GM21529 (cell line): ENCODE data around the gene ZFPM1.

ENCODE experiments used
- ATAC-seq: cut with Tn5 transposase; IDR thresholded peaks from one replicate; pipeline ENCODE4 v1.9.1; 2021; ENCODE audit not compliant: unreplicated experiment

ZFPM1 gene

DNA sequence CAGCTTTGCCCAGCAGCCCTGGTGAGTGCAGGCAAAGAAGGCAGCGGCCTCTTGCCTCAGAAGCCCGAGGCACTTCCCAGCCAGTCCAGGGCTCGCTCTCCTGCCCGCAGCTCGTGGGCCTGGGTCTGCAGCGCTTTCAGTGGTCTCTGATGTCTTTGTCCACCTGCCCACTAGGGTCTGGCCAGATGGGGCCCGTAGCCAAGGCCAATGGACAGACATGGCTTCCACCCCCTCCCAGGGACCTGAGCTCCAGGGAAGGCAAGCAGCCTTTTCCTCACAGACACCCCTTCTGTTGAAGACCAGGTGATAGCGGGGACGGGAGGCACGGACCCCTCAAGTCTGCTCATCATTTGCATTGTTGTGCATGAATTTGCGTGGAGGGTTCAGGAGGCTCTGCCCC is 83.4 kb downstream of the ZFPM1 start:
- ATAC-seq: no peak

DNA sequence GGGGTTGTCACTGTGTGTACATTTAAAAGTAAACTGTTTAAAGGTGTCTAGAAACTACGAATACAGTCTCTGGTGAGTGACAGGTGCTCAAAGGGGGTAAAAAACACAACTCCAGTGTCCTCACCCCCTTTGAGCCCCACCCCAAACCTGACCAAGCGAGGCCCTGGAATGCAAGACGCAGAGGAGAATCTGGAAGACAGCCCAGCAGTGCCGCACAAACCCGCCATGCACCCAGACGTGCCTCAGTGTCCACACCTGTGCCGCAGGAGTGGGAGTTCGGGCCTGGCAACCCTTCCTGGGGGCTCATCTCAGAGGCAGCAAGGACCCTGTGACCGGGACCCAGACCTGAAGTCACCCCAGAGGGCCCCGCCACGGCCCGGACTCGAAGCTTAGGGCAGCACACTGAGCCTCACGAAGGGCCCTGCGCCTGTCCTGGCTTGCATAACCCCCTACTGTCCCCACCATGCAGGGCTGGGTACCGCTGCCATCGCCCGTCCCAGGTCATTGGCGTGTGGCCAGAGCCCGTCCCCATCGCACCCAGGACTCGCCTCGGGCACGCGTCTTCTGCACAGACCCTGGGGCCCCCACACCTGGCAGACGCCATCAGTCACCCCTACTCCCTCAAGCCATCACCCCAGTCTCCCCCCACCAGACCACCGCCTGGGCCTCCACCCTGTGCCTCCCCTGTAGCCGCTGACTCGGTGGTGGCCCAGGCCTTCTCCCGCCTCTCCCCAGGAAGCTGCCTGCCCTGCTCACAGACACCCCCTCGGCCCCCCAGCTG is 84.1 kb downstream of the ZFPM1 start:
- ATAC-seq: no peak

DNA sequence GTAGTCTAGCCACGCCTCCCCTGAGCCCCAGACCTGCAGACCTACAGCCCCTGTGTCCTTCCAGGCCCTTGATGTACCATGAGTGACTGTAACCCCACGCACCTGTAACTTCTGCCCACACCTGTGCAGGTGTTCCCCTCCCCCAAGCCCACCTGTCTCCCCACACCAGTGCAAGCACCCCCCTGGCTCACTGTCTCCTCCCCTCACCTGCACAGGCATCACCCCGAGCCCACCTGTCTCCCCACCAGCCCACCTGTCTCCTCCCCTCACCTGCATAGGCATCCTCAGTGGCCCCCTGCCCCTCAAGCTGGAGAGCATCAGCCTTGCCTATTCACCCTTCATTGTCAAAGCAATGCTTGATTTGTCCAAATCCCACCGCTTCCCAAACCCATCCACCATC is 84.8 kb downstream of the ZFPM1 start:
- ATAC-seq: no peak

DNA sequence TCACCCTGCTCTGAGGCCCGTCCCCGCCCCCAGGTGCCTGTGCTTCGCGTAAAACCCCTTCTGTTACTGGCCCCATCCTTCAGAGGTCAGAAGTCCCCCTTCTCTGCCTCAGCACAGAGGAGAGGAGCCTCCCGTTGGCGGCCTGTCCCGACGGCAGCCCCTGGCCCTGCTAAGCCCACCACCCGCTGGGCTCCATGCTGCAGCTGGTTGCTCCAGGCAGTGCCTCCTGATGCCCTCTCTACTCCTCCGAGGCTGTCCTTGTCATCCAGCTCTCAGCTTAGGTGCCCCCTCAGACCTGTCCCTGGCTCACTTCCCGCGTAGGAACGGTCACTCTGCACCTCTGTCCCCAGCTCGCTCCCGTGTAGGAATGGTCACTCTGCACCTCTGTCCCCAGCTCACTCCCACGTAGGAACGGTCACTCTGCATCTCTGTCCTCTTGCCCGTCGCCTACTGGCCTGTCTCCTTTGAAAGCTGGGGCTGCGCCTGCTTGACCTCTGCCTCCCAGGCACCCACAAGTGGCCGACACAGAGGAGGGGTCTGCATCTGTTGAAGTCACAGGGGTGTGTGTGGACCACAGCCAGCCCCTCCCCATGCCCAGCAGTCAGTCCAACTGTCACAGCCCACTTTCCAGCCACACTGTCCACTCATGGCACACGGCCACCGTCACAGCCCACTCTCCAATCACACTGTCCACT is 85.4 kb downstream of the ZFPM1 start:
- no peak for ATAC-seq

DNA sequence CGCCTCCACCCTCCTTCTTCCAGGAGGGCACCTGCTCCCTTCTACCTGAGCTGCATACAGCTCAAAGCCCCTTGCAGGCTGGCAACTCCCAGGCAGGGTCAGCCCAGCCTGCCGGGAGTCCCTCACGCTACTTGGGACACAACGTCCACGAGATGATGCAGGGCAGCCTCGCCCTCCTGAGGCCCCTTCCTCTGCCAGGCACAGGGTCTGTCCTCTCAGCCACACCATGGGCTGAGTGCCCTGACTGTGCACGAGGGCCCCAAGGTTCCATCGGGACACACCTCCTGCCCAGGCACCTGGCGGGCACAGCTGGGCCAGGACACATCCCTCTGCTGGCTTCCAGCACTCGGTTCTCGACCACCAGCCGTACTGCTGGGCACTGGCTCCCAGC is 86.2 kb downstream of the ZFPM1 start:
- ATAC-seq: no peak

DNA sequence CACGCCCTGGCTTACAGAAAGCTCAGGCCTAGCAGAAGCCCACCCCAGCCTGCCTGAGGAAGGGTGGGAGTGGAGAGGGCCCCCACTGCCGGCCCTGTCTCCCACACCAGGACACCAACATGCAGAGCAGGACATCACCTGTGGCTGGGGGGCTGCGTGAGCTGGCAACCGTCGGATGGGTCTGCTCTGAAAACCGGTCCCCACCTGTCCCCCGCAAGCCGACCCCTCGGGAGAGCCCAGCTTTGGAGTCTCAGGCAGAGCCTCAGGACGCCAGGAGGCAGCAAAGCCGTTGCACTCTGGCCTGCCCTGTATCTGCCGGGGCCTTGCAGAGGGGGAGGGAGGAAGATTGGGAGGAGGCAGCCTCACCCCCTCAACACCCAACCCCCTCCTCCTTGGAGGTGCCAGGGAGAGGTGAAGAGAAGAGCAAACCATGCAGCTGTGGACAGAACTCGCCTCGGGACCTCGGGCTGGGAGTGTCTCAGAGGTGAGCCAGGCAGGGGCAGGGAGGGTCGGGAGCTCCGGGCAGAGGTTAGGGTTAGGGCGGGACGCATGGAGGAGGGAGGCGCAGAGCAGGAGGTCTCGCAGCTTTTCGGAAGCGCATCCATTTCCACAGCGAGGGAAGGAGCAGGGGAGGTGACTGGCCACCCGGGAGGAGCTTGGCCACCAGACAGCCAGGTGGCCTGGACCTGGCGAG is 86.7 kb downstream of the ZFPM1 start:
- ATAC-seq: no peak

DNA sequence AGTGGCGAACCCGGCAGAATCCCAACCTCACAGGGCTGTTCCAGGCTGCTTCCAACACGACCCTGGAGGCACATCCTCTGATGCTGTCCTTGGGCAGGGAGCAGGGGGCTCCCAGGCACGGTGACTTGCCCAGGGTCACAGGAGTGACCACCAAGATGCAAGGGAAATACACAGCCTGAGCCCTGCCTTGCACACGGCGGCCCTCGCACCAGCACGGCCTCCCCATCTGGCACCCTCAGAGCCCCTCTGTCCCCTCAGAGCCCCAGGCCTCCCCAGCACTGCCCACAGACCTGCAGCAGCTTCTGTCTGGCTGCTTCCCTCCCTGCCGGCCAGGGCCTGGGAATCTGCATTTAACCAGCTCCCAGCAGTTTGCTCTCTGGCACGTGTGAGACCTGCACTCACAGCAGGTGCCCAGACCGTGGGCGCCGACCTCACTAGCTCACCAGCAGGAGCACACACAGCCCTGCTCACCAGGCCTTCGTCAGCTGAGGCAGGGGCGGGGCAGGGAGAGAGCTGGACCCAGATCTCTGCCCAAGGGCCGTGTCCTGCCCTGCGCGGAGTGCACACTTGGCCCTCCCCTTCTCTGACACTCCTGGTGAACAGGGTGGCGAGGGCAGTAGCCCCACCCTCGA is 87.4 kb downstream of the ZFPM1 start:
- no peak for ATAC-seq

DNA sequence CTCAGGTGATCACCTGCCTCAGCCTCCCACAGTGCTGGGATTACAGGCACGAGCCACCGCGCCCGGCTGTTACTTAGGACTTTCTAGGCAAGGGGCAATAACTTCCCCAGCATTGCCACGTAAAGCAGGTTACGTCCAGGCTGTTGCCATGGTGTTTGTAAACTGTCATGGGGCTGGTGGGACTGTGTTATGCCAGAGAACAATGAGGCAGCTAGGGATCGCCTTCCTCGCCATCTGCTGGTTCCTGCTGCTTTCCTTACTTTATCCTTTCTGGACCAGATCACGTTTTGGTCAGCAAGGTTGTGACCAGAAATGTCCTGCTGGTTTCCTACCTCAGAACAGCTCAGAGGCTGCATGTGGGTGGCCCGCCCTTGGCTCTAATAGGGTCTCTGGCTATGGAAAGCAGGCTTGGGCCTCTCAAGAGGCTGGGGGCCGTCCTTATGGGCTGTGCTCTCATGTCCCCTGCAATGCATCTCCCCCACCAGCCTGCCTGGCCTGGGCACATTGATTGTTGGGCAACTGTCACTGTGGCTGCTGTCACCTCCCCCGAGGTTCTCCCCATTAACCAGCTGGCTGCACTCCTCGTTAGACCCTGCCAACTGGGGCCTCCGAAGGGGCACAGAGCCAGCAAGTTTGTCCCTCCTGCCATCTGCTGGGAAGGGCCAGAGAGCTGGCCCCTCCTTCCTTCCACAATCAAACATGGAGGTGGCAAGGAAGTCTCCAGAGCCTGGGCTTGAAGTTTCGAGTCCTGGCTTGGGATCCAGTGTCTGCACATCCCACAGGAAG is 88.9 kb downstream of the ZFPM1 start:
- no peak for ATAC-seq

DNA sequence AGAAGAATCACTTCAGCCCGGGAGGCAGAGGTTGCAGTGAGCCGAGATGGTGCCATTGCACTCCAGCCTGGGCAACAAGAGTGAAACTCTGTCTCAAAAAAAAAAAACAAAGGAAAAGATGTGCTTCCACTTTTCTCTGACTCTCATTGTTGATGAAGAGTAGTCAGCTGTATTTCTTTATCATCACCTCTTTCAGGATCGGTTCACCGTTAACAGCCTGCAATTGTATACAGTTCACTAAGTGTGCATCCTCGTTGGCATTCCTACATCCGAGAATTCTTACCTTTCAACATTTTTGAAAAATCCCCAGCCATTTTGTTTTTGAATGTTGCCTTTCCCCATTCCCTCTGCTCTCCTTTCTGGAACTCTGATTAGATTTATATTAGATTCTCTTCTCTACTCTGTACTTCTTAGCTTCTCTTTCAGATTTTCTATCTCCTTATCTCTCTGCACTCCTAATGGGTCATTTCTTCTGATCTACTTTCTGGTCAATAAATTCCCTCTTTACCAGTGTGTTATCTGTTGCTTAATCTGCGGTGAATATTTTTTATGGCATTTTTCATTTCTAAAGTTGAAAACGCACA is 90.2 kb downstream of the ZFPM1 start:
- ATAC-seq: no peak

DNA sequence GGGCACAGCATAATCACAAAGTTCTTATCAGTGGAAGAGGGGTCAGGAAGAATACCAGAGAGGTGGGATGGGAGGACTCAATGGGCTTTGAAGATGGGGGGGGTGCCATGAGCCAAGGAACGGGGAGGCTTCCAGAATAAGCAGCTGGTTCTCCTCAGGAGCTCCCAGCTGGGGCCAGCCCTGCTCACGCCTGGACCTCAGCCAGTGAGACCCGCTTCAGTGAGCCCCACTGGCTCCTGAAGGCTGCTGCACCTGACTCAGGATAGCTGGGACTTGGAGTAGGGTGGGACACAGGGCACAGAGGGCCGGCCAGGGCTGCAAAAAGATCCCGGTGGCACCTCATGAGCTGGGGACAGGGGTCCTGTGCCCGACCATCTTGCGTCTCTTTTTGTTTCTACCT is 92.7 kb downstream of the ZFPM1 start:
- no peak for ATAC-seq

DNA sequence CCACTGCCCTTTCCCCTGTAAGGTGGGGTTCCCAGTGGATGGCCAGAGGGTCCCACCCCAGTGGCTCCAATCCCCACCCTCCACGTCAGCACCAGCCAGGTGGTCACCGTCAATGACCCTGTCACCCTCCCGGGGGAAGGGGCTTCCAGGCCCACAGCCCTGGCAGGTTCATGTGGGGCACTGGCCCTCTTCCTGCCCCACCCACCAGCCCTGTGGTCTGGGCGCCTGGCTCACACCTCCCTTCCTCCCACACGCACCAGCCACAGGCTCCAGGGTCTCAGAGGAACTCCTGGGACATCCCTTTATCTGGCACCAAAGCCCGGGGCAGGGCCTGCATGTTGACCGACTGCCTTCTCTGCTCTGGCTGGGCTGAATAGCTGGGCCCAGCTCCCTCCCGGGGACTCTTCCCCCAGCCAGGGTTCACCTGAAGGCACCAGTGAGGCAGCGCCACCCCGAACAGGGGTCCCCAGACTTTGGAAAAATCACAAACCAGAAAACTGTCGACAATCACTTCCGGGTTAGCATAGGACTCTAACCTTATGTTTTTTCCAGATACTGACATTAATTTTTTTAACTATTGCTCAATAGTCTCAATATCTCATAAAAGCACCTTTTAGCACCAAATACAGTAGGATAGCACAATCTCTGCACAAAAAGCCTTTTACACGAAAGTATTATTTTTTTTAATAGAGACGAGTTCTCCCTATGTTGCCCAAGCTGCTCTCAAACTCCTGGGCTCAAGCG is 95.2 kb downstream of the ZFPM1 start:
- ATAC-seq: no peak

DNA sequence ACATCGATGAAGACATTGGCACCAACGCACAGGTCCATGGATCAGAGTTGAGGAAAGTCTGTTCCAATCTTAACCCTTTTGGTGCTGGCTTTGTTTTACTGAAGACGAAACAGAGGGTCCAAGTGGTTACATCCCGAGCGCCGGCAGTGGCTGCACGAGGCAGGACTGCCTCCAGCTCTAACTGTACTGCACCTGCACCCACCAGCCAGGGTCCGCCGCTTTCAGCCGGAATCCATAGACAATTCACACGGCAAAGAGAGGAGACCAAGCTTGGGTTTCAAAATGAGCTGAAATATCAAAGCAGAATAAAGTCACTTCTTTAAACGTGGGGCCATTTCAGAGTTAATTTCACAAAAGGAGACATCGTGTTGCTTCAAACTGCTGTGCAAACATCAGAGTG is 95.9 kb downstream of the ZFPM1 start:
- no peak for ATAC-seq

DNA sequence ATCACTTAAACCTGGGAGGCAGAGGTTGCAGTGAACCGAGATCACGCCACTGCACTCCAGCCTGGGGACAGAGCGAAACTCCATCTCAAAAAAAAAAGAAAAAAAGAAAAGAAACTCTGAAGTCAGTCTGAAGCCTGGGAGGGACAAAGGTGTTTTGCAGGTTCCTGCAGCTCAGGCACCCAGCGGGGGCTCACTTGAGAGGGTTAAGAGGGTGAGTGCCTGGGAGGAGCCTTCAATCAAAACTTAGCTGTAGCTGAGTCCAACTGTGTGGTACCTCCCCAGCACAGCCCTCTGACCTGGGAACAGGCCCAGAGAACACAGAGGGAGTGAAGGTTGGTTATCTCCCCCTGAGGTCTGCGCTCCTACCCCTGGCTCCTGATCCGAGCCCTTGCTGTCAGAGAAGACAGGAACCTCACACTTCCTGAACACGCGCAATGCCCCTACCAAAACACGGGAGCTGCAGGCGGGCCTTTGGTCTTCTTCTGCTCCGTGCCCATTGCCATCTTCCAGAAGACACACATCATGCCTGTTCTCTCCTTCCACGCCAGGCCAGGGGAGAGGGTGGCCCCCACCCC is 96.7 kb downstream of the ZFPM1 start:
- no peak for ATAC-seq

DNA sequence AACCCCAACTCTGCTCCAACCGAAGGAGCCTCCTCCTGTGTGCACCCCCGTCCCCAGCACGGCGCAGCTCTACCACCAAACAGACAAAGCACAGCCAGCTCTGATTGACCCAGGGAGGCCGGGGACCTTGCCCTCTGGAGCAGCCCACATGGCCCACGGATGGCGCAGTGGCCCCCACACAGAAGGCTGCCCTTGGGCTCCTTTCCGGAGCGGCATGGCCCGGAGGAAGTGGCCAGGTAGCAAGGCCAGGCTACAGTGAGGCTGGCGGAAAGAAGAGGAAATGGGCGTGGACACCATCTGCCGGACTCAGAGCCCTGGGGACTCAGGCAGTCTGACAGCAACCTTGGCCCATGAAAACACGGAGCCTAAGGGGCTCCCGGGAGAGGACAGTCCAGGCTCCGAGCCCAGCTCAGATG is 97.2 kb downstream of the ZFPM1 start:
- ATAC-seq: no peak

DNA sequence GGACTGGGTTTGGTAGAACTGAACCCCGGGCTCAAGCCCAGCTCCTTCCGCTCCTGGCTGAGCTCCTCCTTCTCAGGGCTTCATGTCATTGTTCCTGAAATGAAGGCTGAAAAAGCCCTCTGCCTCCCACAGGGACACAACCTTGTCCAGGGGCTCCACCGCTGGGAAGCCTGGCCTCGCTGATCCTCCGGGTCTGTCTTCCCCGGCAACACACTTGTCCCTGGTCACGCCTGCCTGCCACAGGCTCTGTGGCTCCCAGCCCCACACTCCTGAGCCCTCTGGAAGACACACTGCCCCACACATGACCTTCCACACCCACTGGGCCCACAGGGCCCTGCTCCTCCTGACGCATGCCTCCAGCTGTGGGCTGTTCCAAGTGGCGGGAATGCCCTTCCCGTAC is 99.1 kb downstream of the ZFPM1 start:
- ATAC-seq: no peak

DNA sequence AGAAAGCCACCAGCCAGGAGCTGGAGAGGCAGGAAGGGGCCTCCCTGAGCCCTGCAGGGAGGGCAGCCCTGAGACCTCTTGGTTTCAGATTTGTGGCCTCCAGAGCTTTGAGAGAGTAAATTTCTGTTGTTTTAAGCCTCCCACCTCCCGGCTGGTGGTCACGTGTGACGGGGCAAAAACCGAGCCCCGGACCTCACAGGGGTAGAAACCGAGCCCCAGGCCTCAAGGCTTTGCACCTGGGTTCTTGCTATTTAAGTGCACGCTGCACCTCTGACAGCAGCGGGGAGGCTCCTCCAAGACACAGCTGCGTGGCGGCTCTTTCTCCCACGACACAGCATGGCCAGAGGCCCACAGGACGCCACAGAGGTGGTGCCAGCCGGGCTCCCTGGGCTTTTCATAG is 99.7 kb downstream of the ZFPM1 start:
- ATAC-seq: peak; percentile 51

DNA sequence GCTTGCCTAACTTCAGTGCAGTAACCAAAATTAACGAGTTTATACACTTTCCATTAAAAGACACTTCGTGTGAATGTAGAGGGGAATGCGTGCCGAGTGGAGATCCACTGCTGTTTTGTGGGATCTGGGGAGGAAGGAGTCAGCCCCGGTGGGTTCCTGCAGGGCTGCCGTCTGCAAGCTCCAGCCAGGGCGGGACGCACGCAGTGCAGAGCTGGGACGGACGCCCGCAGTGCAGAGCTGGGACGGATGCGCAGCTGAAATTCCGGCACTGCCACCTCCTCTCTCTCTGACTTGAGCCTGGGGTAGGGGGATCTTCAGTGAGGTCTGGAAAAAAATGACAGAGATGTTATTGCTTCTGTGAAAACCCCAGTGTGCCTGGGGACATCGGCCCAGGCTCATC is 100.7 kb downstream of the ZFPM1 start:
- ATAC-seq: no peak

DNA sequence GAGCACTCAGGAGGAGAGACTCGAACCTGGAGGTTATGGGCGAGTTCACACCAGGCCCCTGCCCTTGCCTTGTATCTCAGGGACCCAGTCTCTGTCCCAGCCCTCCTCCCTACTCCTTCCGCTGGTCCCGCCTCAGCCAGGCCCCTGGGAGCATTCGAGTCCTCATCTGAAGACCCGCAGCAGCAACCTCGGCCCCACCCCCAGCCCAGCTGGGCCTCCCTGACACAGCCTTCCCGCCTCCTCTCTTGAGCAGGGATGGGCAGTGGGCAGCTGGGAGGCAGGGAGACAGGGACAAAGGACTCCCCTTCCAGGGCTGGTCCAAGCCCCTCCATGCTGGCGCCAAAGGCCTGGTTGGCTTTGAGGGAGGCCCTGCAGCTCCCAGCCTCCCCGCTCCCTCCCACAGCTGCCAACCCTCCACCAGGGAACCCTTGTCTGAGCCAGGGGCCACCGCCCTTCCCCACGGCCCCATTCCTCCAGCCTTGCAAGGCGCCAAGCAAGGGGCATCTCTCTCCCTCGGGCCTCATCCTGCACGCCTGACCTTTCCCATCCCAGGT is 101.7 kb downstream of the ZFPM1 start:
- ATAC-seq: no peak

DNA sequence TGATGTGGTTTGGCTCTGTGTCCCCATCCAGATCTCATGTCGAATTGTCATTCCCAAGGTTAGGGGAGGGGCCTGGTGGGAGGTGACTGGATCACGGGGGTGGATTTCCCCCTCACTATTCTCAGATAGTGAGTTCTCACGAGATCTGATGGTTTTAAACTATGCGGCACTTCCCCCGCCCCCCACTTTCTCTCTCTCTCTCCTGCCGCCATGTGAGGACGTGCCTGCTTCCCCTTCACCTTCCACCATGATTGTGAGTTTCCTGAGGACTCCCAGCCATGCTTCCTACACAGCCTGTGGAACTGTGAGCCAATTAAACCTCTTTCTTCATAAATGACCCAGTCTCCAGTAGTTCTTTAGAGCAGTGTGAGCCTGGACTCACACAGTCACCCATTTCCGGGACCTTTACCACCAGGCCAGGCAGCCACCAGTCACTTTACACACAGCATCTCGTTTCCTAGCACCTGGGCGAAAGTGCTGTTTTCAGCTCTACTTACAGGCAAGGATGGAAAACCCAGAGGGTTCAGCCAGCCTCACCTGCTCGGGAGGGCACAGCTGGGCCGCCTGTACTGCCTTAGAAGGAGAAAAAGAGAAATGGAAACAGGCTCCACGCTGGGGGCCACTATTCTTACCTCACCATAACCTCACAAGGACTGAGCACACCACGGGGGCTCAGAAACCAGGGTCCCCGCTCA is 103.4 kb downstream of the ZFPM1 start:
- ATAC-seq: no peak
